Neural cell (in vitro differentiated cells): ENCODE measurements around the gene PDGFA.

Experiments used
- RAD21 ChIP-seq: fragments of 450-650 bp; conservative IDR thresholded peaks from 2 replicates; pipeline ENCODE4 v1.6.1; 2014; ENCODE audit warnings: antibody characterized with exemption, mild to moderate bottlenecking, moderate library complexity
- TF ChIP-seq, protein P1 (sequence below): fragments of 450-650 bp; IDR thresholded peaks from 2 replicates; pipeline ENCODE4 v1.5.1; 2014; ENCODE audit warnings: antibody characterized with exemption, mild to moderate bottlenecking, moderate library complexity; ENCODE audit not compliant: poor library complexity, severe bottlenecking

DNA sequence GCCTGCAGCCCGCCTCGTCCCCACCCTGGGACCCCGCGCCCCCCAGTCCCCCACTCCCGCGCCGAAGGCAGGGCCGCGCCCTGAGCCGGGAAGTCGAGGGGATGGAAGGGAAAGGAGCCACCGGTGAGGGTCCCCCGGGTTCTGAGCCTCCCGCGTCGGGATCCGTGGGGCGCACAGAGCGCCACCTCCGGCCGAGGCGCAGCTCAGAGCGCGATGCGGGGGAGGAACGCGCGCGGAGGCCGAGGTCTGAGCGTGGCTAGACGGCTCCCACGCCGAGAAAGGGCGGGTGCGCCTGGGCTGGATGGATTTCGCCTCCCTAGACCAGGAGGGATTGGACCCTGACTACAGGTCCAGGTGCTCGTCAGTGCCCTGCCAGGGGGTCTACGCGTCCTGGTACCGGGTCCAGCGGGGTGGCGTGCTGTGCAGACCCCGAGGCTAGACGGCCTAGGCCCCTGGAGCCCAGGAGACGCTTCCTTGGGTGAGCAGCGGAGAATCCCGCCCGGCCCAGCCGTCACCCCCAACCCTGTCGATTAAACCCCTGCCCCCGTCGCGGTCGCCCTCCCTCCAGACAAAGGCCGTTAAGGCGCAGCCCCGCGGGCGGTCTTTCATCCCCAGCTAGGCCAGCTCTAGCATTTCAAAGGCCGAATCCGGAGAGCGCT, 986 bp upstream of the PDGFA start:
- TF ChIP-seq, protein P1, sequence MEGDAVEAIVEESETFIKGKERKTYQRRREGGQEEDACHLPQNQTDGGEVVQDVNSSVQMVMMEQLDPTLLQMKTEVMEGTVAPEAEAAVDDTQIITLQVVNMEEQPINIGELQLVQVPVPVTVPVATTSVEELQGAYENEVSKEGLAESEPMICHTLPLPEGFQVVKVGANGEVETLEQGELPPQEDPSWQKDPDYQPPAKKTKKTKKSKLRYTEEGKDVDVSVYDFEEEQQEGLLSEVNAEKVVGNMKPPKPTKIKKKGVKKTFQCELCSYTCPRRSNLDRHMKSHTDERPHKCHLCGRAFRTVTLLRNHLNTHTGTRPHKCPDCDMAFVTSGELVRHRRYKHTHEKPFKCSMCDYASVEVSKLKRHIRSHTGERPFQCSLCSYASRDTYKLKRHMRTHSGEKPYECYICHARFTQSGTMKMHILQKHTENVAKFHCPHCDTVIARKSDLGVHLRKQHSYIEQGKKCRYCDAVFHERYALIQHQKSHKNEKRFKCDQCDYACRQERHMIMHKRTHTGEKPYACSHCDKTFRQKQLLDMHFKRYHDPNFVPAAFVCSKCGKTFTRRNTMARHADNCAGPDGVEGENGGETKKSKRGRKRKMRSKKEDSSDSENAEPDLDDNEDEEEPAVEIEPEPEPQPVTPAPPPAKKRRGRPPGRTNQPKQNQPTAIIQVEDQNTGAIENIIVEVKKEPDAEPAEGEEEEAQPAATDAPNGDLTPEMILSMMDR = peak; percentile 30
- TF ChIP-seq RAD21 = no peak
